Thoracic aorta (tissue), 2 donors: ENCODE measurements around the gene DTNB. TPM values are rescaled to one million over a fixed set of nuclear protein-coding genes. Genes with fewer than 3 reads are reported as not detected.
A peak's percentile ranks its signal among the peaks of the same experiment; 100 is the strongest.

ENCODE experiments used
- ATAC-seq: fragments of 150-250 bp; one replicate; pipeline ENCODE4 v1.8.0; 2017; ENCODE audit warnings: low read depth; ENCODE audit not compliant: insufficient number of reproducible peaks, low FRiP score
- DNase-seq: peaks from one replicate; pipeline ENCODE4 v3.0.0-alpha.2; 2020; ENCODE audit warnings: low spot score
- H3K27ac ChIP-seq, 2 donors: fragments of 200-600 bp; sonication (generic); 1 replicate in 1 of 2; 2 replicates in 1 of 2; pipeline ENCODE4 v1.5.1; 2016; ENCODE audit warnings: mild to moderate bottlenecking in 2 of 2, moderate library complexity in 2 of 2
- H3K27me3 ChIP-seq: fragments of 200-600 bp; sonication (generic); replicated peaks from 2 replicates; pipeline ENCODE4 v1.6.0; 2016; ENCODE audit warnings: mild to moderate bottlenecking; ENCODE audit not compliant: insufficient read depth
- H3K36me3 ChIP-seq: fragments of 200-600 bp; sonication (generic); one replicate; pipeline ENCODE4 v1.5.1; 2016
- H3K4me1 ChIP-seq, 2 donors: fragments of 200-600 bp; sonication (generic); 1 replicate in 1 of 2; 2 replicates in 1 of 2; pipeline versions ENCODE4 v1.5.1 to v1.6.0; 2016; ENCODE audit warnings: low read depth in 2 of 2, mild to moderate bottlenecking in 1 of 2; ENCODE audit not compliant: control insufficient read depth in 1 of 2
- H3K4me3 ChIP-seq: fragments of 200-600 bp; sonication (generic); 2 replicates; pipeline ENCODE4 v1.5.1; 2016; ENCODE audit warnings: mild to moderate bottlenecking
- H3K9me3 ChIP-seq: fragments of 200-600 bp; sonication (generic); 2 replicates; pipeline ENCODE4 v1.5.1; 2016
- total RNA-seq, 2 donors: library from RNA; depleted of rRNA; stranded (reverse); fragments of >200 nt; gene quantifications; one replicate each; pipeline versions ENCODE4 v1.1.0 to v1.2.3, GENCODE V29; 2016
- TF ChIP-seq, protein P1 (sequence below): fragments of 200-600 bp; sonication (generic); IDR thresholded peaks from one replicate; pipeline ENCODE4 v1.5.1; 2019; ENCODE audit warnings: antibody characterized with exemption

DTNB gene
- total RNA-seq, 2 donors from 2014 or later = 16.3 to 76.2 TPM

DNA sequence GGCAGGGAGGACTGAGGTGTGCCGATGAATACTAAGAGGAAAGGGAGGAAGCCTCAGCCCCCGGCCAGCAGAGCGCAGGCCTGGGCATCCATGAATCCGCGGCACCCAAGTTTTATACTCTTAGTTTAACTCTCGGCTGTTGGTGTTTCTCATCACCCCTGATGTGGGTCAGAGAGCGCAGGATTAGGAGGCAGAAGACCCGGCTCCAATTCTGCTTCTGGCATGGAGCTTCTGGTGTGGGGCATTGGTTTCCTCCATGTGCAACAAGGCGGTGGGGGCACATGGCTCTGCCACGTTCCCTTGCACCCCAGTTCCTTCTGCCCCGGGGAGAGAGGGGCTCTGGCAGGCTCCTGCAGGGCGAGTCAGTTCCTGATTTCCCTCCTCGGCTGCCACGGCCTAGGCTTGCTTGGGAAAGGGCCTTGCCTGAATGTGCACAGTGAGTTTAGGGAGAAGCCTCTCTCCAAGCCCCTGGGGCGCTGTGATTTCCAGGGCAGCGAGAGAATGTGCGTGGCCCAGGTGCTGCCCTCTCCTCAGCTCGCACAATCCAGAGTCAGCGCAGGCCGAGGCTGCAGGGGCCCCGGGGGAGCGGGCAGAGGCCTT is 295.5 kb downstream of the DTNB start:
- DNase-seq = no peak
- Histone ChIP-seq H3K9me3 (no peaks in the 10 kb centered on the region), H3K27ac (no peak overlapping the region), H3K36me3 (no peaks in the 10 kb centered on the region), H3K4me3 (no peak overlapping the region), H3K4me1 (peaks cover 11 to 16% of the 10 kb centered on the region in 2 donors), H3K27me3 (no peaks in the 10 kb centered on the region)
- no peak for ATAC-seq
- TF ChIP-seq, protein P1, sequence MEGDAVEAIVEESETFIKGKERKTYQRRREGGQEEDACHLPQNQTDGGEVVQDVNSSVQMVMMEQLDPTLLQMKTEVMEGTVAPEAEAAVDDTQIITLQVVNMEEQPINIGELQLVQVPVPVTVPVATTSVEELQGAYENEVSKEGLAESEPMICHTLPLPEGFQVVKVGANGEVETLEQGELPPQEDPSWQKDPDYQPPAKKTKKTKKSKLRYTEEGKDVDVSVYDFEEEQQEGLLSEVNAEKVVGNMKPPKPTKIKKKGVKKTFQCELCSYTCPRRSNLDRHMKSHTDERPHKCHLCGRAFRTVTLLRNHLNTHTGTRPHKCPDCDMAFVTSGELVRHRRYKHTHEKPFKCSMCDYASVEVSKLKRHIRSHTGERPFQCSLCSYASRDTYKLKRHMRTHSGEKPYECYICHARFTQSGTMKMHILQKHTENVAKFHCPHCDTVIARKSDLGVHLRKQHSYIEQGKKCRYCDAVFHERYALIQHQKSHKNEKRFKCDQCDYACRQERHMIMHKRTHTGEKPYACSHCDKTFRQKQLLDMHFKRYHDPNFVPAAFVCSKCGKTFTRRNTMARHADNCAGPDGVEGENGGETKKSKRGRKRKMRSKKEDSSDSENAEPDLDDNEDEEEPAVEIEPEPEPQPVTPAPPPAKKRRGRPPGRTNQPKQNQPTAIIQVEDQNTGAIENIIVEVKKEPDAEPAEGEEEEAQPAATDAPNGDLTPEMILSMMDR = no peak

DNA sequence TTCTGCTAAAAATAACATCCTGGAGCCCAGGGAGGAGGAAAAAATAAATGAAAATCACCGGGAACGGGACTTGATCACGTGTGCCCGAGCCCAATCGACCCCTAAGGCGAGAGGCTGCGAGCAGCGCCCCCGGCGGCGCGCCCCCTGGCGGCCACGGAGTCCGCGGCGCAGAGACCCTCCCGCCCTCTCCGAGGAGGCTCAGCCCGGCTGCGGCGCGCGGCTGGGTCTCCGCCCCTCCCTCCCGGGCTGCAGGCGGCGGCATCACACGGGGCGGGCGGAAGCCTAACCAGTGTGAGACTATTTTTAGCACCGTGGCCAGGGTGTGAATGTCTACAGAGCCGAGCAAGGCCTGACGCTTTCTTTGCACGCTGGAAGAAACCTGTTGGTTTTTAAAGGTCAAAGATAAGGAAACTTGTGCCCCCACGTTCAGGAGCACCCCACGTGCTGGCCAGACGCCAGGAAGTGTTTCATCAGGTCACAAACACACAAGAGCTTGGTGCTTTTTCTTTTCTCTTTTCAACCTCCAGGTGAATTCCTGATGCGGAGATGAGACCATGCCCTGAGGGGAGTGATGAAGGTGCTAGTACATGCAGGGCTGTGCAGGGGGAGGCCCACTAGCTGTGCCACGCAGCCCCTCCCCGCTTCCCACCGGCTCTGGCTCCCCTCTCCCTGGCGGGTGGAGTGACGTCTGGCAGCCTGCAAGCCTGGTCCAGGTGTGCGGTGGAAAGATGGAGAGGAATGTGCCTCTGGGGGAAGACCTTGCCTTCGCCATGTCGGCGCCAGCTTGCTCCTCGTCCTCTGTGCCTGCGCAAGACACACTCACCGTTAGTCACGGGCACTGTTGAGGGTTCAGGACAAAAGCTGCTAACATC is 296.4 kb downstream of the DTNB start:
- H3K4me1 ChIP-seq = peaks cover 11 to 16% of the 10 kb centered on the region in 2 donors
- no peak overlapping the region for H3K27ac ChIP-seq
- no peaks in the 10 kb centered on the region for H3K27me3 ChIP-seq
- H3K9me3 ChIP-seq = no peaks in the 10 kb centered on the region
- peak overlapping the region; percentile 69 for H3K4me3 ChIP-seq
- no peaks in the 10 kb centered on the region for H3K36me3 ChIP-seq
- DNase-seq = peak; percentile 58
- TF ChIP-seq, protein P1 = peak; percentile 95
- ATAC-seq = peak; percentile 74

DNA sequence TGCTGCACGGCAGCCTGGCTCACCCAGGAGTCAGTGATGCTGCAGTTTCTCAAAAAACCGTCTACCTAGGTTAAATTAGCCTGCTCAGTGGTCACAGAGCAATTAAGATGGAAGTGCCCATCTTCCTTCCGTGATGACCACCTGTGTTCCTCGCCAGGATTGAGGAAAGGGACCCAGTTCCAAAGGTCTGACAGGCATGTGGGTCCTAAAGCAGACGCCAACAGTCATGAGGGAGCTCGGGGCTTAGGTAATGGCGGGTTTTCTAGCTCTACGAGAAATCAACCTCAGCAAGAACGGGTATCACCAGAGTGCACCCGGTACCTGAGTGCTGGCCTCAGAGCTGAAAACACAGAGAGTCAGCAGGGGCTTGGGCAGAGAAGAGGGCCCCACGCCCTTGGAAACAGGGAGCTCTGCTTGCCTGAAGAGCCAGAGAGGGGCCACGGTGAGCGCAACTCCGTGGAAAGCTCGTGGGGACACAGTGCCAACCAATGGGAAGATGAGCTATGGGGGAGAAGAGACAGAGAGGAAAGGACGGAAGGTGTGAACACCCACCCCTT is 297.3 kb downstream of the DTNB start:
- H3K27ac ChIP-seq = no peak overlapping the region

DNA sequence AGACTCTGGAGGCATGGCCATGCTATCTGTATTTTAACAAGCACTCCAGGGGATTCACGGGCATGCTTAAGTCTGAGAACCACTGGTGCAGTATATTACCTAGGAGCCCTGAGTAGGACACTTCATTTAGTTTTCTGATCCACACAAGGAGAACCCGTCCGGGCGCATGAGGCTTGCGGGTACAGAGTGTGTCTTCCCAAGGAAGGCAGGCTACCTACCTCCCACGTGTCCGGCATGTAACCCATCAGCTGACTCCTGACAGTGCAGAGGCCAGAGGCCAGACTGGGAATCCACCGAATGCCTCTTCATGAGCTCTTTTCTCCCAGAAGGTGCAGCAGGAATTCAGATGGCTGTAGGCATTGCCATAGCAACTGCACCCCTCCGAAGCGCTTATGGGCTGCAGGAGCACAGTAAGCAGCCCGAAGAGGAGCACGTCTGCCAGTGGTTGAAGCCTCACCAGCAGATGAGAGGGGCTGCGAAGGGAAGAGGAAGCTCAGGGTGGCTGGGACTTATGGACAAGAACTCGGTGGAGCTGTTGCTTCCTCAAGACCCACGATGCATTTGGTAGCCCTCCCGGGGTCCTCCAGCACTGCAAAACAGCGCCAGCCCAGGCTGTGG is 297.9 kb downstream of the DTNB start:
- DNase-seq = no peak
- TF ChIP-seq, protein P1 = no peak

More for the DNA sequence above, 297.3 kb downstream of the DTNB start:
- H3K36me3 ChIP-seq = no peaks in the 10 kb centered on the region
- peaks cover 11 to 16% of the 10 kb centered on the region in 2 donors for H3K4me1 ChIP-seq
- DNase-seq (no peak), ATAC-seq (peak; percentile 8)
- no peaks in the 10 kb centered on the region for H3K9me3 ChIP-seq
- peak overlapping the region; percentile 69 for H3K4me3 ChIP-seq
- no peaks in the 10 kb centered on the region for H3K27me3 ChIP-seq
- TF ChIP-seq, protein P1 = no peak

DNA sequence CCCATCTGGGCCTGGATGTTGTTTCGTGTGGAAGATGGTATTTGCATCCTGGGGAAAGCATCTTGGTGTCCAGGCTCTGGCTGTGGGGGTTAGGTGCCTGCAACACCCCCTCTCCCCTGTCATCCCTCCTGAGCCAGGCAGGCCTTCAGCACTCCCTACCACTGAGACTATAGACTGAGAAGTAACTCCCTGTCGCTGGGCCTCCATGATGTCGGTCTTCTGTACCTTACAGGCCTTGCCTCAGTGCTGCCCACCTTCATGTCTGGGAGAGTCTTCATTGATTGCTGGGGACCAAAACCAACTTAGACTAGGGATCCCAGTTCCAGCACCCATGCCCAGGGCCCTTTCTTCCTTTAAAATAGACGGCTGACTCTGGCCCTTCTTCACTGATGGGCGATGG is 298.6 kb downstream of the DTNB start:
- DNase-seq = no peak
- Histone ChIP-seq H3K27me3 (no peaks in the 10 kb centered on the region), H3K36me3 (no peaks in the 10 kb centered on the region), H3K27ac (no peak overlapping the region), H3K4me3 (no peak overlapping the region), H3K4me1 (peaks cover 11 to 16% of the 10 kb centered on the region in 2 donors), H3K9me3 (no peaks in the 10 kb centered on the region)
- TF ChIP-seq, protein P1 = no peak
- ATAC-seq = no peak

More for the DNA sequence above, 297.9 kb downstream of the DTNB start:
- H3K27me3 ChIP-seq = no peaks in the 10 kb centered on the region
- peaks cover 11 to 16% of the 10 kb centered on the region in 2 donors for H3K4me1 ChIP-seq
- no peaks in the 10 kb centered on the region for H3K9me3 ChIP-seq
- no peak for ATAC-seq
- H3K4me3 ChIP-seq = no peak overlapping the region
- no peak overlapping the region for H3K27ac ChIP-seq
- no peaks in the 10 kb centered on the region for H3K36me3 ChIP-seq
